Esophagus squamous epithelium (tissue), 4 donors: Measurements from ENCODE around the gene ACSS2.

ENCODE experiments used
- CTCF ChIP-seq, 6 experiments: fragments of 450-650 bp in 4 of 6; fragments of 200-600 bp in 2 of 6; sonication (generic) in 2 of 6; IDR thresholded peaks; one replicate each; pipeline ENCODE4 v1.5.1; 2016 to 2019; ENCODE audit warnings: antibody characterized with exemption in 6 of 6, mild to moderate bottlenecking in 4 of 6, moderate library complexity in 4 of 6
- POLR2A ChIP-seq, 4 donors: fragments of 450-650 bp; IDR thresholded peaks; one replicate each; pipeline ENCODE4 v1.6.1; 2017; ENCODE audit warnings: antibody characterized with exemption in 4 of 4, mild to moderate bottlenecking in 4 of 4, moderate library complexity in 3 of 4

GRCh38 chr20:34873583-34874093, 2.8 kb upstream of the ACSS2 start:
- TF ChIP-seq CTCF (IDR thresholded peaks at IDR 0.05) (no peak), POLR2A (IDR thresholded peaks at IDR 0.05) (no peak)
